WTC11 (cell line): Measurements from ENCODE around the gene SDC1. TPM values are rescaled to one million over a fixed set of nuclear protein-coding genes. Genes with fewer than 3 reads are reported as not detected.

Experiments used
- ATAC-seq: fragments of 200-7000 bp; cut with Tn5 transposase; 2 replicates; pipeline ENCODE4 v1.10.0; 2021; ENCODE audit warnings: mild to moderate bottlenecking, moderate library complexity
- CTCF ChIA-PET: fragments of 300-600 bp; sonication (Branson Sonifier 250); formaldehyde crosslinking; loops from one replicate; lab custom pipeline; 2021; ENCODE audit warnings: antibody characterized with exemption; lab: Charles Lee
- POLR2A ChIA-PET: fragments of 350-600 bp; sonication (Branson Sonifier 250); formaldehyde crosslinking; loops from one replicate; lab custom pipeline; 2021; ENCODE audit warnings: antibody characterized with exemption; lab: Charles Lee
- DNase-seq: peaks from one replicate; pipeline ENCODE4 v3.0.0; 2021; ENCODE audit warnings: low spot score
- H3K27ac Mint-ChIP-seq: 2 replicates; pipeline ENCODE4 v1.8.0; 2021; ENCODE audit warnings: mixed read lengths
- H3K27me3 Mint-ChIP-seq: 2 replicates; pipeline ENCODE4 v1.8.0; 2021; ENCODE audit warnings: low read depth, mild to moderate bottlenecking, moderate library complexity, mixed read lengths
- H3K36me3 Mint-ChIP-seq: 2 replicates; pipeline ENCODE4 v1.8.0; 2021; ENCODE audit warnings: mixed read lengths
- H3K4me1 Mint-ChIP-seq: 2 replicates; pipeline ENCODE4 v1.8.0; 2022; ENCODE audit warnings: mixed read lengths
- H3K4me3 Mint-ChIP-seq: 2 replicates; pipeline ENCODE4 v1.8.0; 2021; ENCODE audit warnings: mild to moderate bottlenecking, moderate library complexity, mixed read lengths
- H3K9me3 Mint-ChIP-seq: 2 replicates; pipeline ENCODE4 v1.8.0; 2021; ENCODE audit warnings: mixed read lengths
- ATF1 ChIP-seq: sonication (generic); formaldehyde crosslinking; IDR thresholded peaks from 2 replicates; pipeline ENCODE4 v1.8.1; 2023; ENCODE audit warnings: mild to moderate bottlenecking, moderate library complexity, missing genetic modification reagents
- ESRRA ChIP-seq: sonication (generic); formaldehyde crosslinking; IDR thresholded peaks from 2 replicates; pipeline ENCODE4 v1.8.1; 2022; ENCODE audit warnings: mild to moderate bottlenecking, missing genetic modification reagents, borderline replicate concordance
- FOXP1 ChIP-seq: sonication (generic); formaldehyde crosslinking; IDR thresholded peaks from 2 replicates; pipeline ENCODE4 v1.8.0; 2022; ENCODE audit warnings: missing genetic modification reagents, mild to moderate bottlenecking, moderate library complexity, borderline replicate concordance
- GABPB1 ChIP-seq: sonication (generic); formaldehyde crosslinking; IDR thresholded peaks from 2 replicates; pipeline ENCODE4 v1.8.1; 2023; ENCODE audit warnings: mild to moderate bottlenecking, missing genetic modification reagents
- JUN ChIP-seq: sonication (generic); formaldehyde crosslinking; IDR thresholded peaks from 2 replicates; pipeline ENCODE4 v1.8.0; 2023; ENCODE audit warnings: mild to moderate bottlenecking, missing genetic modification reagents
- NR1H2 ChIP-seq: sonication (generic); formaldehyde crosslinking; IDR thresholded peaks from 2 replicates; pipeline ENCODE4 v1.9.0; 2021; ENCODE audit warnings: mild to moderate bottlenecking, moderate library complexity, missing genetic modification reagents
- PRRX2 ChIP-seq: fragments of 250-450 bp; sonication (Bioruptor Pico); IDR thresholded peaks from 2 replicates; pipeline ENCODE4 v1.8.0; 2021; ENCODE audit warnings: mild to moderate bottlenecking
- SMAD3 ChIP-seq: sonication (generic); formaldehyde crosslinking; IDR thresholded peaks from 2 replicates; pipeline ENCODE4 v1.8.0; 2022; ENCODE audit warnings: missing genetic modification reagents, mild to moderate bottlenecking, borderline replicate concordance
- SP1 ChIP-seq: sonication (generic); formaldehyde crosslinking; conservative IDR thresholded peaks from 2 replicates; pipeline ENCODE4 v1.8.1; 2022; ENCODE audit warnings: missing genetic modification reagents
- TCF7 ChIP-seq: sonication (generic); formaldehyde crosslinking; IDR thresholded peaks from 2 replicates; pipeline ENCODE4 v1.8.0; 2022; ENCODE audit warnings: mild to moderate bottlenecking, low read depth, missing genetic modification reagents, moderate library complexity
- TEAD1 ChIP-seq: sonication (generic); formaldehyde crosslinking; IDR thresholded peaks from 2 replicates; pipeline ENCODE4 v1.8.0; 2022; ENCODE audit warnings: mild to moderate bottlenecking, missing genetic modification reagents
- ZNF263 ChIP-seq: sonication (generic); formaldehyde crosslinking; IDR thresholded peaks from 2 replicates; pipeline ENCODE4 v1.8.1; 2022; ENCODE audit warnings: low read depth, mild to moderate bottlenecking, moderate library complexity, missing genetic modification reagents
- total RNA-seq: library from RNA; stranded (reverse); gene quantifications from 3 replicates; pipeline ENCODE4 v1.2.3, GENCODE V29; 2021
- TF ChIP-seq, protein P1 (sequence below): sonication (generic); formaldehyde crosslinking; IDR thresholded peaks from 2 replicates; pipeline ENCODE4 v1.8.0; 2023; ENCODE audit warnings: missing genetic modification reagents, mild to moderate bottlenecking, borderline replicate concordance
- TF ChIP-seq, protein P2 (sequence below): fragments of 250-450 bp; sonication (Bioruptor Pico); IDR thresholded peaks from 2 replicates; pipeline ENCODE4 v1.8.0; 2021; ENCODE audit warnings: mild to moderate bottlenecking
- TF ChIP-seq, protein P3 (sequence below): sonication (generic); formaldehyde crosslinking; IDR thresholded peaks from 2 replicates; pipeline ENCODE4 v1.8.0; 2022; ENCODE audit warnings: mild to moderate bottlenecking, missing genetic modification reagents
- TF ChIP-seq, protein P4 (sequence below): sonication (generic); formaldehyde crosslinking; conservative IDR thresholded peaks from 2 replicates; pipeline ENCODE4 v1.8.1; 2022; ENCODE audit warnings: mild to moderate bottlenecking, missing genetic modification reagents
- TF ChIP-seq, protein P5 (sequence below): fragments of 250-450 bp; sonication (Bioruptor Pico); IDR thresholded peaks from 2 replicates; pipeline ENCODE4 v1.9.0; 2021; ENCODE audit warnings: mild to moderate bottlenecking
- TF ChIP-seq, protein P6 (sequence below): sonication (generic); formaldehyde crosslinking; IDR thresholded peaks from 2 replicates; pipeline ENCODE4 v1.8.1; 2022; ENCODE audit warnings: mild to moderate bottlenecking, moderate library complexity, missing genetic modification reagents
- TF ChIP-seq, protein P7 (sequence below): sonication (generic); formaldehyde crosslinking; conservative IDR thresholded peaks from 2 replicates; pipeline ENCODE4 v1.8.1; 2023; ENCODE audit warnings: mild to moderate bottlenecking, low read depth, missing genetic modification reagents, moderate library complexity

The SDC1 gene
- total RNA-seq, 1 experiment from 2014 or later = 52.6 TPM

DNA sequence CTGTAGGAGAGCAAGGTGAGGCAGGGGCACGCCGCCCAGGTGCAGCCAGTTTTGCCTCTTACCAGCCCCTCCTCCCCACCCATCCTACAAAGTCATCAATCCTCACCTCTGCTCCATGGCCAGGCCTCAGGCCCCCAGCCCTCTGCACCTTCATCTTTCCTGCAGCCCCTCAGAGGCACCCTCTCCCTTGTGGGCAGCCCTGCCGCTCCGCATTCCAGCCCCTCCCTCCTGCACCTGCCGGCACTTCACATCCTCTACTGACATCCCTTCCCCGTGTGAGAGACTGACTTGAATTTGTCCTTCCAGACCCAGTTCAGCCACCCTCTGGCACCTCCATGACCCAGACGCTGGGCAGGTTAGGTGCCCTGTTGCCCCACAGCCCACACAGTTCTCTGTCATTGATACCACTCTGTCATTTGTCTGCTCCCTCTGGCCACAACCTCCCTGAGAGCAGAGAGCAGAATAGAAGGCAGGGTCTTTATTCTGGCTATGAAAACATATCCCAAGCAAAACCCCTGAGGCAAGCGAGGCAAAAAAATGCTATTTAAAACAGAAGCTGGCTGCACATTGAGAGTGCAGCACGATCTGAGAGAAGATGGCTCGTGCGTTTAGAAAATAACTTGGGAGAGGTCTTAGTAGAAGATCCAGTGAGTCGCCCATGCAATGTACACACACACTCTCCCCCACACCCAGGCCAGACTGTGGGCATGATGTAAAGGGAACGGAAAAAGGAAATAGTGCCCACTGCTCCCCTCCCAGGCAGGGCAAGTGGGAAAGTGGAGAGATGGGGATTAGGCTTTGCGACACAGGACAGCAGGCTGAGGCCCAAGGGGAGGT lies 25.9 kb downstream of the SDC1 start:
- Mint-ChIP-seq H3K27me3 (no peaks in the 10 kb centered on the region), H3K36me3 (peaks cover 34% of the 10 kb centered on the region)
- CTCF ChIA-PET = interaction anchor here (2.0 kb wide), 1 partner anchor 63 kb away, joined by 4 read pairs; no protein-coding TSS in a partner anchor

DNA sequence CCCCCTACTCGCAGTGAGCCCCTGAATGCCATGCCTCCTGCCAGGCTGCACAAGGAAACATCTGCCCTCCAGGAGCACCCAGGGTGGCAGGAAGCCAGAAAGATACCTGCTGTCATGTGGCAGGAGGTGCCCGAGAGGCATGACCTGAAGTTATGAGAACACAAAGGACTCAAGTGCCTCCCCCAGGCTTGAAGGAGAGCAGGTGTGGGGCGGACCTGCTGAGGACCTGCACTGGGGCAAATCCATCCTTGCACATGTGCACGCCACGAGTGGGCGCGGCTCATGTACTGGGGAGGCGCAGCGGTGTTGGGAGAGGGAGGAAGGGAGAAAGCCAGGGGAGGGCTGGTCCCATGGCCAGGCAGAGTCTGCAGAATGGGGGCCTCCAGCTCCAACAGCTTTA lies 26.9 kb downstream of the SDC1 start:
- ATAC-seq = no peak
- POLR2A ChIA-PET = no interaction called here
- no peak for TF ChIP-seq SP1
- no peak for TF ChIP-seq ZNF263 (CRISPR knock-in tag)
- no peak for TF ChIP-seq PRRX2 (CRISPR knock-in tag)
- TF ChIP-seq, protein P1, sequence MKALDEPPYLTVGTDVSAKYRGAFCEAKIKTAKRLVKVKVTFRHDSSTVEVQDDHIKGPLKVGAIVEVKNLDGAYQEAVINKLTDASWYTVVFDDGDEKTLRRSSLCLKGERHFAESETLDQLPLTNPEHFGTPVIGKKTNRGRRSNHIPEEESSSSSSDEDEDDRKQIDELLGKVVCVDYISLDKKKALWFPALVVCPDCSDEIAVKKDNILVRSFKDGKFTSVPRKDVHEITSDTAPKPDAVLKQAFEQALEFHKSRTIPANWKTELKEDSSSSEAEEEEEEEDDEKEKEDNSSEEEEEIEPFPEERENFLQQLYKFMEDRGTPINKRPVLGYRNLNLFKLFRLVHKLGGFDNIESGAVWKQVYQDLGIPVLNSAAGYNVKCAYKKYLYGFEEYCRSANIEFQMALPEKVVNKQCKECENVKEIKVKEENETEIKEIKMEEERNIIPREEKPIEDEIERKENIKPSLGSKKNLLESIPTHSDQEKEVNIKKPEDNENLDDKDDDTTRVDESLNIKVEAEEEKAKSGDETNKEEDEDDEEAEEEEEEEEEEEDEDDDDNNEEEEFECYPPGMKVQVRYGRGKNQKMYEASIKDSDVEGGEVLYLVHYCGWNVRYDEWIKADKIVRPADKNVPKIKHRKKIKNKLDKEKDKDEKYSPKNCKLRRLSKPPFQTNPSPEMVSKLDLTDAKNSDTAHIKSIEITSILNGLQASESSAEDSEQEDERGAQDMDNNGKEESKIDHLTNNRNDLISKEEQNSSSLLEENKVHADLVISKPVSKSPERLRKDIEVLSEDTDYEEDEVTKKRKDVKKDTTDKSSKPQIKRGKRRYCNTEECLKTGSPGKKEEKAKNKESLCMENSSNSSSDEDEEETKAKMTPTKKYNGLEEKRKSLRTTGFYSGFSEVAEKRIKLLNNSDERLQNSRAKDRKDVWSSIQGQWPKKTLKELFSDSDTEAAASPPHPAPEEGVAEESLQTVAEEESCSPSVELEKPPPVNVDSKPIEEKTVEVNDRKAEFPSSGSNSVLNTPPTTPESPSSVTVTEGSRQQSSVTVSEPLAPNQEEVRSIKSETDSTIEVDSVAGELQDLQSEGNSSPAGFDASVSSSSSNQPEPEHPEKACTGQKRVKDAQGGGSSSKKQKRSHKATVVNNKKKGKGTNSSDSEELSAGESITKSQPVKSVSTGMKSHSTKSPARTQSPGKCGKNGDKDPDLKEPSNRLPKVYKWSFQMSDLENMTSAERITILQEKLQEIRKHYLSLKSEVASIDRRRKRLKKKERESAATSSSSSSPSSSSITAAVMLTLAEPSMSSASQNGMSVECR (CRISPR knock-in tag) = no peak

More for the DNA sequence above, 25.9 kb downstream of the SDC1 start:
- H3K4me3 Mint-ChIP-seq = no peak overlapping the region
- no peak for DNase-seq
- peaks cover 4% of the 10 kb centered on the region for H3K4me1 Mint-ChIP-seq
- no peaks in the 10 kb centered on the region for H3K9me3 Mint-ChIP-seq
- H3K27ac Mint-ChIP-seq = no peak overlapping the region; the same call in 1 of the 2 replicates
- ATAC-seq = peak; percentile 62
- POLR2A ChIA-PET = no interaction called here
- TF ChIP-seq ESRRA (CRISPR knock-in tag) (no peak), JUN (no peak), SMAD3 (CRISPR knock-in tag) (no peak), FOXP1 (CRISPR knock-in tag) (no peak), ATF1 (CRISPR knock-in tag) (no peak), GABPB1 (CRISPR knock-in tag) (no peak), NR1H2 (no peak), TEAD1 (no peak), TCF7 (CRISPR knock-in tag) (no peak)
- TF ChIP-seq, protein P2, sequence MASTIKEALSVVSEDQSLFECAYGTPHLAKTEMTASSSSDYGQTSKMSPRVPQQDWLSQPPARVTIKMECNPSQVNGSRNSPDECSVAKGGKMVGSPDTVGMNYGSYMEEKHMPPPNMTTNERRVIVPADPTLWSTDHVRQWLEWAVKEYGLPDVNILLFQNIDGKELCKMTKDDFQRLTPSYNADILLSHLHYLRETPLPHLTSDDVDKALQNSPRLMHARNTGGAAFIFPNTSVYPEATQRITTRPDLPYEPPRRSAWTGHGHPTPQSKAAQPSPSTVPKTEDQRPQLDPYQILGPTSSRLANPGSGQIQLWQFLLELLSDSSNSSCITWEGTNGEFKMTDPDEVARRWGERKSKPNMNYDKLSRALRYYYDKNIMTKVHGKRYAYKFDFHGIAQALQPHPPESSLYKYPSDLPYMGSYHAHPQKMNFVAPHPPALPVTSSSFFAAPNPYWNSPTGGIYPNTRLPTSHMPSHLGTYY (CRISPR knock-in tag) = no peak
- TF ChIP-seq, protein P3, sequence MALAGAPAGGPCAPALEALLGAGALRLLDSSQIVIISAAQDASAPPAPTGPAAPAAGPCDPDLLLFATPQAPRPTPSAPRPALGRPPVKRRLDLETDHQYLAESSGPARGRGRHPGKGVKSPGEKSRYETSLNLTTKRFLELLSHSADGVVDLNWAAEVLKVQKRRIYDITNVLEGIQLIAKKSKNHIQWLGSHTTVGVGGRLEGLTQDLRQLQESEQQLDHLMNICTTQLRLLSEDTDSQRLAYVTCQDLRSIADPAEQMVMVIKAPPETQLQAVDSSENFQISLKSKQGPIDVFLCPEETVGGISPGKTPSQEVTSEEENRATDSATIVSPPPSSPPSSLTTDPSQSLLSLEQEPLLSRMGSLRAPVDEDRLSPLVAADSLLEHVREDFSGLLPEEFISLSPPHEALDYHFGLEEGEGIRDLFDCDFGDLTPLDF (CRISPR knock-in tag) = no peak
- TF ChIP-seq, protein P4, sequence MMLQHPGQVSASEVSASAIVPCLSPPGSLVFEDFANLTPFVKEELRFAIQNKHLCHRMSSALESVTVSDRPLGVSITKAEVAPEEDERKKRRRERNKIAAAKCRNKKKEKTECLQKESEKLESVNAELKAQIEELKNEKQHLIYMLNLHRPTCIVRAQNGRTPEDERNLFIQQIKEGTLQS (CRISPR knock-in tag) = no peak
- TF ChIP-seq, protein P5, sequence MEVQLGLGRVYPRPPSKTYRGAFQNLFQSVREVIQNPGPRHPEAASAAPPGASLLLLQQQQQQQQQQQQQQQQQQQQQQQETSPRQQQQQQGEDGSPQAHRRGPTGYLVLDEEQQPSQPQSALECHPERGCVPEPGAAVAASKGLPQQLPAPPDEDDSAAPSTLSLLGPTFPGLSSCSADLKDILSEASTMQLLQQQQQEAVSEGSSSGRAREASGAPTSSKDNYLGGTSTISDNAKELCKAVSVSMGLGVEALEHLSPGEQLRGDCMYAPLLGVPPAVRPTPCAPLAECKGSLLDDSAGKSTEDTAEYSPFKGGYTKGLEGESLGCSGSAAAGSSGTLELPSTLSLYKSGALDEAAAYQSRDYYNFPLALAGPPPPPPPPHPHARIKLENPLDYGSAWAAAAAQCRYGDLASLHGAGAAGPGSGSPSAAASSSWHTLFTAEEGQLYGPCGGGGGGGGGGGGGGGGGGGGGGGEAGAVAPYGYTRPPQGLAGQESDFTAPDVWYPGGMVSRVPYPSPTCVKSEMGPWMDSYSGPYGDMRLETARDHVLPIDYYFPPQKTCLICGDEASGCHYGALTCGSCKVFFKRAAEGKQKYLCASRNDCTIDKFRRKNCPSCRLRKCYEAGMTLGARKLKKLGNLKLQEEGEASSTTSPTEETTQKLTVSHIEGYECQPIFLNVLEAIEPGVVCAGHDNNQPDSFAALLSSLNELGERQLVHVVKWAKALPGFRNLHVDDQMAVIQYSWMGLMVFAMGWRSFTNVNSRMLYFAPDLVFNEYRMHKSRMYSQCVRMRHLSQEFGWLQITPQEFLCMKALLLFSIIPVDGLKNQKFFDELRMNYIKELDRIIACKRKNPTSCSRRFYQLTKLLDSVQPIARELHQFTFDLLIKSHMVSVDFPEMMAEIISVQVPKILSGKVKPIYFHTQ = no peak
- TF ChIP-seq, protein P6, sequence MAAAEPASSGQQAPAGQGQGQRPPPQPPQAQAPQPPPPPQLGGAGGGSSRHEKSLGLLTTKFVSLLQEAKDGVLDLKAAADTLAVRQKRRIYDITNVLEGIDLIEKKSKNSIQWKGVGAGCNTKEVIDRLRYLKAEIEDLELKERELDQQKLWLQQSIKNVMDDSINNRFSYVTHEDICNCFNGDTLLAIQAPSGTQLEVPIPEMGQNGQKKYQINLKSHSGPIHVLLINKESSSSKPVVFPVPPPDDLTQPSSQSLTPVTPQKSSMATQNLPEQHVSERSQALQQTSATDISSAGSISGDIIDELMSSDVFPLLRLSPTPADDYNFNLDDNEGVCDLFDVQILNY (CRISPR knock-in tag) = no peak
- TF ChIP-seq, protein P7, sequence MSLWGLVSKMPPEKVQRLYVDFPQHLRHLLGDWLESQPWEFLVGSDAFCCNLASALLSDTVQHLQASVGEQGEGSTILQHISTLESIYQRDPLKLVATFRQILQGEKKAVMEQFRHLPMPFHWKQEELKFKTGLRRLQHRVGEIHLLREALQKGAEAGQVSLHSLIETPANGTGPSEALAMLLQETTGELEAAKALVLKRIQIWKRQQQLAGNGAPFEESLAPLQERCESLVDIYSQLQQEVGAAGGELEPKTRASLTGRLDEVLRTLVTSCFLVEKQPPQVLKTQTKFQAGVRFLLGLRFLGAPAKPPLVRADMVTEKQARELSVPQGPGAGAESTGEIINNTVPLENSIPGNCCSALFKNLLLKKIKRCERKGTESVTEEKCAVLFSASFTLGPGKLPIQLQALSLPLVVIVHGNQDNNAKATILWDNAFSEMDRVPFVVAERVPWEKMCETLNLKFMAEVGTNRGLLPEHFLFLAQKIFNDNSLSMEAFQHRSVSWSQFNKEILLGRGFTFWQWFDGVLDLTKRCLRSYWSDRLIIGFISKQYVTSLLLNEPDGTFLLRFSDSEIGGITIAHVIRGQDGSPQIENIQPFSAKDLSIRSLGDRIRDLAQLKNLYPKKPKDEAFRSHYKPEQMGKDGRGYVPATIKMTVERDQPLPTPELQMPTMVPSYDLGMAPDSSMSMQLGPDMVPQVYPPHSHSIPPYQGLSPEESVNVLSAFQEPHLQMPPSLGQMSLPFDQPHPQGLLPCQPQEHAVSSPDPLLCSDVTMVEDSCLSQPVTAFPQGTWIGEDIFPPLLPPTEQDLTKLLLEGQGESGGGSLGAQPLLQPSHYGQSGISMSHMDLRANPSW = no peak

More for the DNA sequence above, 26.9 kb downstream of the SDC1 start:
- H3K9me3 Mint-ChIP-seq = no peaks in the 10 kb centered on the region
- no peak overlapping the region for H3K27ac Mint-ChIP-seq
- peaks cover 26% of the 10 kb centered on the region for H3K36me3 Mint-ChIP-seq
- no peak for DNase-seq
- CTCF ChIA-PET = interaction anchor here (0.5 to 2.0 kb wide), 2 partner anchors 62 to 90 kb away, joined by 3 to 4 read pairs; no protein-coding TSS in a partner anchor
- H3K4me1 Mint-ChIP-seq = peaks cover 4% of the 10 kb centered on the region
- no peak overlapping the region for H3K4me3 Mint-ChIP-seq
- no peaks in the 10 kb centered on the region for H3K27me3 Mint-ChIP-seq
